ENCODE measurements around the gene SNX7. TPM values are rescaled to one million over a fixed set of nuclear protein-coding genes. Genes with fewer than 3 reads are reported as not detected.

SNX7 gene
- total RNA-seq, 1 experiment from 2014 or later, result 22.8 TPM

DNA sequence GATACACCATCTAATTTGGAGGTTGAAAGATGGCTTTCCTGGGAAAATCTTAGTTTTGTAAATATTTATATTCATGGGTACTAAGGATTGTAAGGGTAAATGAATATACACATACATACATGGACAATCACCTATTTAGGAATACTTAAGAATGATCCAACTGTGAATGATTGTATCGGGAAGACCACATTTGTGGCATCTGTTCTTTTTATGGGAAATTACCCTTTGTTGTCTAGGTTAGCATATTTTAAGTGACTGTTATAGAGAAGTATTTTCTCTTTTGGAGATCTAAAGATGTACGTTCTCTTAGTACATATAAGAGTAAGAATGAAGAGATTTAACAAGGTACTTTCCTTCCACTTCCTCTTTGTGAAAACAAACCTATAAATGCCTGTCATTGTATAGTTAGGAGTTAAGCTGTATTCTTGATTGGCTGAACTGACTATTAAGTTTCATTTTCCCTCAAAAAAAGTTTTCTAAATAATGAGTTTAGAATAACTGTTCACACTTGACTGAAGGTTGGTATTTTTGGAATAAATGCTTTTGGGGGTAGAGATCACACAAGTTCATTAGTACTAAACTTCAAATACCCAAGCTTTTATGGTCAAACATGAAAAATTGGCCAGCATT, 26.7 kb downstream of the SNX7 start:
- Mint-ChIP-seq H3K4me1 (ENCODE audit: low read depth, unreplicated experiment) (no peaks in the 10 kb centered on the region), H3K27me3 (ENCODE audit: unreplicated experiment) (no peaks in the 10 kb centered on the region), H3K4me3 (ENCODE audit: low read depth, unreplicated experiment) (no peak overlapping the region), H3K9me3 (ENCODE audit: low read depth, unreplicated experiment) (no peaks in the 10 kb centered on the region), H3K27ac (ENCODE audit: unreplicated experiment) (no peak overlapping the region), H3K36me3 (ENCODE audit: insufficient read depth, unreplicated experiment) (no peaks in the 10 kb centered on the region)
- DNase-seq, result no peak
- no TSS peak for BruUV-seq (replicated peaks)
- CTCF ChIA-PET, result no interaction called here
- intact Hi-C loops (cut with micrococcal nuclease; ENCODE audit: unreplicated experiment), result no loop called here
- TF ChIP-seq, protein P1, sequence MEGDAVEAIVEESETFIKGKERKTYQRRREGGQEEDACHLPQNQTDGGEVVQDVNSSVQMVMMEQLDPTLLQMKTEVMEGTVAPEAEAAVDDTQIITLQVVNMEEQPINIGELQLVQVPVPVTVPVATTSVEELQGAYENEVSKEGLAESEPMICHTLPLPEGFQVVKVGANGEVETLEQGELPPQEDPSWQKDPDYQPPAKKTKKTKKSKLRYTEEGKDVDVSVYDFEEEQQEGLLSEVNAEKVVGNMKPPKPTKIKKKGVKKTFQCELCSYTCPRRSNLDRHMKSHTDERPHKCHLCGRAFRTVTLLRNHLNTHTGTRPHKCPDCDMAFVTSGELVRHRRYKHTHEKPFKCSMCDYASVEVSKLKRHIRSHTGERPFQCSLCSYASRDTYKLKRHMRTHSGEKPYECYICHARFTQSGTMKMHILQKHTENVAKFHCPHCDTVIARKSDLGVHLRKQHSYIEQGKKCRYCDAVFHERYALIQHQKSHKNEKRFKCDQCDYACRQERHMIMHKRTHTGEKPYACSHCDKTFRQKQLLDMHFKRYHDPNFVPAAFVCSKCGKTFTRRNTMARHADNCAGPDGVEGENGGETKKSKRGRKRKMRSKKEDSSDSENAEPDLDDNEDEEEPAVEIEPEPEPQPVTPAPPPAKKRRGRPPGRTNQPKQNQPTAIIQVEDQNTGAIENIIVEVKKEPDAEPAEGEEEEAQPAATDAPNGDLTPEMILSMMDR (IDR thresholded peaks at IDR 0.05; ENCODE audit: unreplicated experiment), result no peak

DNA sequence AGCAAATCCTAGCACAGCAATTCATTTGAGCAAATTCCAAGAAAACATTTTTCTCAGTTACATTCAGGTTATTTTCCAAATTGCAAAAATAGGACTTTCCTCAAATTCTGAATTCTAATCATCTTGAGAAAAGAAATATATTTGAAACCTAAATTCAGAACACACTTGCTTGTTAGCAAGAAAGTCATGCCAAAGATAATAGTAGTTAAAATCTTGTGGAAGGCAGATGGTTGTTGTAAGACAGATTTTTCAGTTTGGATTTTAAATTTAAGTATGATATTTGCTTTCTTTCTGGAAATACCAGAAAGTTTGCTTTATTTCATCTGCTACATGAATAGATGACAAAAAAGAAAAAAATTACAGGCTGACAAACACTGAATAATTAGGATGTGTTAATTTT, 29.1 kb downstream of the SNX7 start:
- H3K4me3 Mint-ChIP-seq (ENCODE audit: low read depth, unreplicated experiment), result no peak overlapping the region
- DNase-seq, result no peak
- H3K36me3 Mint-ChIP-seq (ENCODE audit: insufficient read depth, unreplicated experiment), result no peaks in the 10 kb centered on the region
- no peaks in the 10 kb centered on the region for H3K27me3 Mint-ChIP-seq (ENCODE audit: unreplicated experiment)
- intact Hi-C loops (cut with micrococcal nuclease; ENCODE audit: unreplicated experiment), result no loop called here
- H3K27ac Mint-ChIP-seq (ENCODE audit: unreplicated experiment), result no peak overlapping the region
- no peaks in the 10 kb centered on the region for H3K4me1 Mint-ChIP-seq (ENCODE audit: low read depth, unreplicated experiment)
- no peaks in the 10 kb centered on the region for H3K9me3 Mint-ChIP-seq (ENCODE audit: low read depth, unreplicated experiment)
- TF ChIP-seq, protein P1 (IDR thresholded peaks at IDR 0.05; ENCODE audit: unreplicated experiment), result no peak
- CTCF ChIA-PET, result no interaction called here
- BruUV-seq (replicated peaks), result no TSS peak

DNA sequence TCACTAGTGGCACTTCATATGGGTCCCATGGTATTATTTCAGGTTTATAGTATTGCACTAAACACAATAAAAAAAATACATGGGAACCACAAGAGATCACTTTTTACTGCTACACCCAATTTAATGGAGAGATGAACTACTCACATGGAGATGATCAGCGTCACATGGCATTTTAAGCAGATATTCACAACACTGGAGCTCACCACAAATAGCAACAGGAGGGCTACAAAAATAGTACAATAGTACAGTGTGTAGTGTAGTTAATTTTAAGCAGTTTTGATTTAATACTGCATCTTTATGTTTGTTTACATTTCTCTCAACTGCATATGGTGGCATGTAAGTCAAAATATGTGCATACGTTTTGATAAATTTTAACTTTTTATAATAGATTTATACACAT, 31.0 kb downstream of the SNX7 start:
- H3K36me3 Mint-ChIP-seq (ENCODE audit: insufficient read depth, unreplicated experiment), result no peaks in the 10 kb centered on the region
- no peaks in the 10 kb centered on the region for H3K27me3 Mint-ChIP-seq (ENCODE audit: unreplicated experiment)
- H3K9me3 Mint-ChIP-seq (ENCODE audit: low read depth, unreplicated experiment), result no peaks in the 10 kb centered on the region
- no peaks in the 10 kb centered on the region for H3K4me1 Mint-ChIP-seq (ENCODE audit: low read depth, unreplicated experiment)
- intact Hi-C loops (cut with micrococcal nuclease; ENCODE audit: unreplicated experiment), result no loop called here
- TF ChIP-seq, protein P1 (IDR thresholded peaks at IDR 0.05; ENCODE audit: unreplicated experiment), result no peak
- H3K27ac Mint-ChIP-seq (ENCODE audit: unreplicated experiment), result no peak overlapping the region
- no peak overlapping the region for H3K4me3 Mint-ChIP-seq (ENCODE audit: low read depth, unreplicated experiment)
- CTCF ChIA-PET, result no interaction called here
- DNase-seq, result no peak
- no TSS peak for BruUV-seq (replicated peaks)

DNA sequence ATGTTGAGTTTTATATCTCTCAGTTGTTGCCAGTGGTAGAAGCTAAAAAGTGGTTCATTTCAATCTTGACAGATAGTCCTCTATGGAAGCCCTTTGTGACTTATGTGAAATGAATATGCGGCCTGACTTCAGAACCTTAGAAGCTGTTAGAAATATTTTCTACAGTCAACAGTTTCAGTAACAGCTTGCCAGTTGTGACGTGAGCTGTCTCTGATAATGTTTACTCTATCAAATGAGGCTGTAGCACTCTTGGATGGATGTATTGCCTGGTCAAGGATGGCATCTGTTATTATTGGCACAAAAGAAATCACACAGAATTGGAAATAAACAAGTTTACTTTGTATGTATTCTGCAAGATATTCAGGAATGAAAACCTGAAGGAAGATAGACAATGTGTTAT, 31.9 kb downstream of the SNX7 start:
- TF ChIP-seq, protein P1 (IDR thresholded peaks at IDR 0.05; ENCODE audit: unreplicated experiment), result no peak
- BruUV-seq (replicated peaks), result no TSS peak
- H3K4me1 Mint-ChIP-seq (ENCODE audit: low read depth, unreplicated experiment), result no peaks in the 10 kb centered on the region
- CTCF ChIA-PET, result no interaction called here
- no peak overlapping the region for H3K4me3 Mint-ChIP-seq (ENCODE audit: low read depth, unreplicated experiment)
- H3K9me3 Mint-ChIP-seq (ENCODE audit: low read depth, unreplicated experiment), result no peaks in the 10 kb centered on the region
- H3K27ac Mint-ChIP-seq (ENCODE audit: unreplicated experiment), result no peak overlapping the region
- intact Hi-C loops (cut with micrococcal nuclease; ENCODE audit: unreplicated experiment), result no loop called here
- no peaks in the 10 kb centered on the region for H3K36me3 Mint-ChIP-seq (ENCODE audit: insufficient read depth, unreplicated experiment)
- DNase-seq, result no peak
- H3K27me3 Mint-ChIP-seq (ENCODE audit: unreplicated experiment), result no peaks in the 10 kb centered on the region
